Measurements from ENCODE around the gene HDAC10. TPM values are rescaled to one million over a fixed set of nuclear protein-coding genes. Genes with fewer than 3 reads are reported as not detected.

Gene HDAC10
- total and polyA plus RNA-seq, 10 donors = 25.0 to 108 (median 69.9) TPM

DNA sequence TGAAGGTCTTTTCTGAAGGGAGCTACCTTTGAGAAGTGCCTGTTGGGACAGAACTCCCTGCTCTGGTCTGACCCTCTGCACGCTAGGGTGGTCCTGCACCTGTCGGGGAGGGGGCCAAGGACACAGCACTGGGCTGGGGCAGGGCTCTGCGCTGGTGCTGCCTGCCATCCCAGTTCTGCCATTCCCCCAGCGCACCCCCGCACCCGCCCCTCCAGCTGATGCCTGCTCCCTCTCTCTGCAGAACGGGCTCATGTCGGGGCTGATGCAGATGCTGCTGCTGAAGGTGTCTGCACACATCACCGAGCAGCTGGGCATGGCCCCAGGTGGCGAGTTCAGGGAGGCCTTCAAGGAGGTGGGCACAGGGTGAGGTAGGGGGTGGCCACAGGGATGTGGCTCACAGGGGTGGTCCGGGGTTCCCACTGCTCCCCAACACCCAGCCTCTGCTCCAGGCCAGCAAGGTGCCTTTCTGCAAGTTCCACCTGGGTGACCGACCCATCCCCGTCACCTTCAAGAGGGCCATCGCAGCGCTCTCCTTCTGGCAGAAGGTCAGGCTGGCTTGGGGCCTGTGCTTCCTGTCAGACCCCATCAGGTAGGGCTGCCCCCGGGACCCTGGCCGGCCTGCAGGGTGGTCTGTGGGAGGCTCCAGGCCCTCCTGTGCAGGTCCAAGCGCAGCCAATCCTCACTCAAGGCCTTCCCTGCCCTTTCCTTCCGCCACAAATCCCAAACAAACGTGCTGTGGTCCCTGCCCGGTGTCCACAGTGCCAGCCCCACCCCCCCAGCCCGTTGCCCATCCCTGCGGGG, 53.9 kb downstream of the HDAC10 start:
- Histone ChIP-seq H3K36me3 (peaks cover 0 to 68% (median 49%) of the 10 kb centered on the region in 6 donors), H3K4me3 (no peak overlapping the region), H3K27me3 (replicated peaks in 1 of 7) (no peaks in the 10 kb centered on the region), H3K9me3 (no peaks in the 10 kb centered on the region), H3K4me1 (peaks cover 28 to 82% (median 54%) of the 10 kb centered on the region in 6 donors), H3K27ac (no peak overlapping the region)
- no peak for DNase-seq
- peak in 2 of 3 donors; percentile 2 to 25 for TF ChIP-seq POLR2AphosphoS5 (IDR thresholded peaks at IDR 0.05)
- TF ChIP-seq, protein P1, sequence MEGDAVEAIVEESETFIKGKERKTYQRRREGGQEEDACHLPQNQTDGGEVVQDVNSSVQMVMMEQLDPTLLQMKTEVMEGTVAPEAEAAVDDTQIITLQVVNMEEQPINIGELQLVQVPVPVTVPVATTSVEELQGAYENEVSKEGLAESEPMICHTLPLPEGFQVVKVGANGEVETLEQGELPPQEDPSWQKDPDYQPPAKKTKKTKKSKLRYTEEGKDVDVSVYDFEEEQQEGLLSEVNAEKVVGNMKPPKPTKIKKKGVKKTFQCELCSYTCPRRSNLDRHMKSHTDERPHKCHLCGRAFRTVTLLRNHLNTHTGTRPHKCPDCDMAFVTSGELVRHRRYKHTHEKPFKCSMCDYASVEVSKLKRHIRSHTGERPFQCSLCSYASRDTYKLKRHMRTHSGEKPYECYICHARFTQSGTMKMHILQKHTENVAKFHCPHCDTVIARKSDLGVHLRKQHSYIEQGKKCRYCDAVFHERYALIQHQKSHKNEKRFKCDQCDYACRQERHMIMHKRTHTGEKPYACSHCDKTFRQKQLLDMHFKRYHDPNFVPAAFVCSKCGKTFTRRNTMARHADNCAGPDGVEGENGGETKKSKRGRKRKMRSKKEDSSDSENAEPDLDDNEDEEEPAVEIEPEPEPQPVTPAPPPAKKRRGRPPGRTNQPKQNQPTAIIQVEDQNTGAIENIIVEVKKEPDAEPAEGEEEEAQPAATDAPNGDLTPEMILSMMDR (IDR thresholded peaks at IDR 0.05 in 8 of 11, conservative IDR thresholded peaks at IDR 0.05 in 3 of 11) = no peak
- 85 to 91% (median 87%) methylated on average over 19 to 23 of the region's 23 CpGs for WGBS, 5 donors
- intact Hi-C loops (cut with DNase I; ENCODE audit: low total_unique reads) = no loop called here

DNA sequence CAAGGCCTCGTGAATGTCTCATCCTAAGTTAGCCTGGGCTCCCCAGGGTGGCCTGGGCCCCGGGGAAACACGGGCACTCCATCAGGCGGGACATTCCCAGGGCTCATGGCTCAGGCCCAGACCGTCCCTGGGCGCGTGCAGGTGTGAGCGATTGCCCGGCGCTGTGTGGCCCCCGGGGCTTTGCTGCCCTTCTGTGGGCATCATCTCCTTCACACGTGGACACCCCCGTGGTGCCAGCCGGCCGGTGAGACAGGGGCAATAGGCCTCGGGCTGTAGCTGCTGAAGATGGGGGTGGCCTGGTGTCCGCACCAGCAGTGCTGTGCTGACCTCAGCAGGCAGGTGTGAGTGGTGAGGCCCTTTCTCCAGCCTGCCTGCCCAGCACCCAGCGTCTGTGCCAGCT, 54.8 kb downstream of the HDAC10 start:
- TF ChIP-seq POLR2AphosphoS5 (IDR thresholded peaks at IDR 0.05) = peak in 2 of 3 donors; percentile 4 to 56
- TF ChIP-seq, protein P1 (IDR thresholded peaks at IDR 0.05 in 8 of 11, conservative IDR thresholded peaks at IDR 0.05 in 3 of 11) = no peak
- 85 to 98% (median 93%) methylated on average over 8 to 18 of the region's 18 CpGs for whole genome bisulfite sequencing, 5 donors
- peaks cover 30 to 82% (median 54%) of the 10 kb centered on the region in 6 donors for H3K4me1 ChIP-seq
- no peak overlapping the region for H3K27ac ChIP-seq
- H3K9me3 ChIP-seq = no peaks in the 10 kb centered on the region
- intact Hi-C loops (cut with DNase I; ENCODE audit: low total_unique reads) = no loop called here
- no peak overlapping the region for H3K4me3 ChIP-seq
- no peak for DNase-seq
- no peaks in the 10 kb centered on the region for H3K27me3 ChIP-seq (replicated peaks in 1 of 7)
- peaks cover 0 to 68% (median 49%) of the 10 kb centered on the region in 6 donors for H3K36me3 ChIP-seq

Other genes with a start within 250 kb of the HDAC10 start
- gene IL17REL, start 238.5 kb downstream of the HDAC10 start, total RNA-seq = 1 to 10 TPM in 2 of 7 donors, under 1 TPM in 5; 0.23 to 1.9 (median 0.94) TPM
- 1 to 10 TPM in 1 of 3 donors, under 1 TPM in 2; 0.21 to 1.2 (median 0.33) TPM for gene IL17REL, start 238.5 kb downstream of the HDAC10 start, polyA plus RNA-seq
- not detected for gene TTLL8, start 193.0 kb downstream of the HDAC10 start, total RNA-seq
- gene TTLL8, start 193.0 kb downstream of the HDAC10 start, polyA plus RNA-seq = not detected
- 1 to 10 TPM; 1.2 to 4.4 (median 1.9) TPM for gene MLC1, start 165.8 kb downstream of the HDAC10 start, total RNA-seq
- gene MLC1, start 165.8 kb downstream of the HDAC10 start, polyA plus RNA-seq = under 1 TPM; 0.17 to 0.74 (median 0.39) TPM
- gene MOV10L1, start 161.3 kb downstream of the HDAC10 start, total RNA-seq = under 1 TPM in 2 of 7 donors, not detected in 5; 0.10 to 0.37 TPM
- under 1 TPM in 1 of 3 donors, not detected in 2; 0.15 TPM for gene MOV10L1, start 161.3 kb downstream of the HDAC10 start, polyA plus RNA-seq
- 1 to 10 TPM in 6 of 7 donors, under 1 TPM in 1; 0.39 to 4.6 (median 2.4) TPM for gene PANX2, start 80.5 kb downstream of the HDAC10 start, total RNA-seq
- under 1 TPM; 0.11 to 0.67 (median 0.24) TPM for gene PANX2, start 80.5 kb downstream of the HDAC10 start, polyA plus RNA-seq
- 10 to 100 TPM; 49.8 to 66.5 (median 57.7) TPM for gene TRABD, start 65.4 kb downstream of the HDAC10 start, total RNA-seq
- gene TRABD, start 65.4 kb downstream of the HDAC10 start, polyA plus RNA-seq = 10 to 100 TPM; 43.3 to 85.8 (median 77.9) TPM
- gene SELENOO, start 50.3 kb downstream of the HDAC10 start, total RNA-seq = 10 to 100 TPM; 25.4 to 31.7 (median 29.3) TPM
- 10 to 100 TPM; 26.2 to 70.8 (median 47.0) TPM for gene SELENOO, start 50.3 kb downstream of the HDAC10 start, polyA plus RNA-seq
- gene TUBGCP6, start 6.2 kb downstream of the HDAC10 start, total RNA-seq = 10 to 100 TPM; 65.2 to 98.0 (median 69.4) TPM
- 10 to 100 TPM; 36.0 to 70.7 (median 69.2) TPM for gene TUBGCP6, start 6.2 kb downstream of the HDAC10 start, polyA plus RNA-seq
- gene MAPK12, start 10.4 kb upstream of the HDAC10 start, total RNA-seq = 10 to 100 TPM in 2 of 7 donors, 1 to 10 TPM in 5; 3.9 to 11.6 (median 6.4) TPM
- 10 to 100 TPM in 1 of 3 donors, 1 to 10 TPM in 2; 6.9 to 11.0 (median 9.0) TPM for gene MAPK12, start 10.4 kb upstream of the HDAC10 start, polyA plus RNA-seq
- 10 to 100 TPM in 3 of 7 donors, 1 to 10 TPM in 4; 5.2 to 20.7 (median 9.3) TPM for gene MAPK11, start 19.1 kb upstream of the HDAC10 start, total RNA-seq
- 10 to 100 TPM; 10.7 to 25.3 (median 21.0) TPM for gene MAPK11, start 19.1 kb upstream of the HDAC10 start, polyA plus RNA-seq
- gene PLXNB2, start 56.4 kb upstream of the HDAC10 start, total RNA-seq = 100 to 1,000 TPM; 175 to 382 (median 278) TPM
- 100 to 1,000 TPM in 1 of 3 donors, 10 to 100 TPM in 2; 41.9 to 113 (median 68.3) TPM for gene PLXNB2, start 56.4 kb upstream of the HDAC10 start, polyA plus RNA-seq
- 1 to 10 TPM; 4.5 to 8.9 (median 6.0) TPM for gene DENND6B, start 75.7 kb upstream of the HDAC10 start, total RNA-seq
- 10 to 100 TPM in 1 of 3 donors, 1 to 10 TPM in 2; 6.4 to 10.4 (median 9.9) TPM for gene DENND6B, start 75.7 kb upstream of the HDAC10 start, polyA plus RNA-seq
- 10 to 100 TPM; 54.0 to 76.2 (median 64.7) TPM for gene PPP6R2, start 92.1 kb upstream of the HDAC10 start, total RNA-seq
- gene PPP6R2, start 92.1 kb upstream of the HDAC10 start, polyA plus RNA-seq = 10 to 100 TPM; 23.6 to 48.7 (median 27.8) TPM
- gene SBF1, start 223.8 kb upstream of the HDAC10 start, total RNA-seq = 10 to 100 TPM; 65.2 to 96.9 (median 78.9) TPM
- gene SBF1, start 223.8 kb upstream of the HDAC10 start, polyA plus RNA-seq = 10 to 100 TPM; 35.7 to 63.3 (median 36.8) TPM
- 1 to 10 TPM; 1.2 to 3.5 (median 2.6) TPM for gene ADM2, start 230.3 kb upstream of the HDAC10 start, total RNA-seq
- gene ADM2, start 230.3 kb upstream of the HDAC10 start, polyA plus RNA-seq = 1 to 10 TPM in 2 of 3 donors, under 1 TPM in 1; 0.74 to 2.1 (median 1.3) TPM
- gene MIOX, start 235.6 kb upstream of the HDAC10 start, total RNA-seq = 1 to 10 TPM in 1 of 7 donors, not detected in 6; 2.2 TPM
- gene MIOX, start 235.6 kb upstream of the HDAC10 start, polyA plus RNA-seq = under 1 TPM; 0.24 to 0.26 (median 0.26) TPM